Cardiac fibroblast (primary cell): Measurements from ENCODE around the gene NRP1.
A peak's percentile ranks its signal among the peaks of the same experiment; 100 is the strongest.

Experiments used
- DNase-seq, 2 donors: peaks; one replicate each; pipeline versions ENCODE4 v3.0.0 to v3.0.0-alpha.2; 2010; ENCODE audit warnings: low read depth in 2 of 2
- H3K4me3 ChIP-seq, 2 donors: replicated peaks in 1 of 2; 1 replicate in 1 of 2; 2 replicates in 1 of 2; pipeline ENCODE4 v1.5.1; 2011; ENCODE audit warnings: low read depth in 2 of 2, low read length in 2 of 2, mild to moderate bottlenecking in 2 of 2, moderate library complexity in 1 of 2
- CTCF ChIP-seq: IDR thresholded peaks from one replicate; pipeline ENCODE4 v1.5.1; 2011; ENCODE audit warnings: low read depth, mild to moderate bottlenecking, low read length, inconsistent platforms

Gene NRP1

DNA sequence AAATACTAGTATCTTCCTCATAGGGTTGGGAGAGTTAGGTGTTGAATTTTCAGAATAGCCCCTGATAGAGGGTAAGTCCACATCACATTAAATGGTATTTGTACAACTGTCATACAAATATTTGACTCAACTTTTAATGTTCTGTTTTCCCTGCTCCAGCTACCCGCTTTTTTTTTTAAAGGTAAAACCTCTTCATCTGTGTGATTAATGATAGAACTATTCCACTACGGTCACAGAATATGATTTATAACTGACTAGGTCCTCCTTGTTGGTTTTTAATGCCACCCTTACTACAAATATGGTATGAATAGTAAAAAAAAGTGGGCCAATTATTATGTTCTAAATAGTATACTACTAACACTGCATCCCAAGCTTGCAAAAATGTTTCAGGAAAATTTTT lies 15.6 kb upstream of the NRP1 start:
- no peak overlapping the region for H3K4me3 ChIP-seq
- no peak for TF ChIP-seq CTCF
- DNase-seq, result no peak

DNA sequence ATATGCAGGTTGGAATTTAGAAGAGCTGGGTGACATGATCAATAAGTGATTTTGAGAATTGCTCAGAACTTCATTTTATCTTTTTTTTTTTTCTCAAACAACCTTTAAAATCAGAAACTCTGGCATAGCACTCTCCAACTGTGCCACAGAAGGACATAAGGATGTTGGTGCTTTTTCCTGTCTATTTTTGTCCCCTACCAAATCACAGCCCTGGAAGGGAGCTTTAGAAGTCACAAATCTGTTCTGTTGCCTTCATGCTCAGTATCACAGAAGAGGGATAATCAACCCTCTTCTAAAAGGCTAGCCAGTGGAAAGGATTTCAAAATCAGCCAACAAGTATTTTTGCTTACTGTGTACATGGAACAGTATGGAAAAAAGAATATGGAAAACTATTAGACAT lies 14.8 kb upstream of the NRP1 start:
- no peak overlapping the region for H3K4me3 ChIP-seq
- no peak for DNase-seq
- no peak for TF ChIP-seq CTCF

DNA sequence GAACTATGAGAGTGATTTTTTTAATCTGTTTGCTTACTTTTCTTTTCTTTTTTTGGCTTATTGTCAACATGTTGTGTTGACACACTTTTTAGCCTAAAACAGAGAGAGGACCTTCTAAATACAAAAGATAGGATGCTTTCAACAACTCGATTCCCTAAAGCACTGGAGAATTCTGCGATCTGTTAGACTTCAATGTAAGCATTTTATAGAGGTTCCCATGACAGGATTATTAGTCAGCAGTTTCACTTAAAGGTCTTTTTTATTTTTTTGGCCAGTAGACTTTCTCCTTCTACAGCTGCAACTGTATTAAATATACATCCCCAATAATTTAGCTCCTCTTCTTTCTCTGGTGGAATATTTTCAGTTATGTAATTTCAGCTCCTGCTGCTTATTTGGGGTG lies 12.7 kb upstream of the NRP1 start:
- DNase-seq, result peak in 1 of 2 donors; percentile 63
- no peak overlapping the region for H3K4me3 ChIP-seq
- TF ChIP-seq CTCF, result no peak

GRCh38 chr10:33345236-33345635 lies 10.8 kb upstream of the NRP1 start:
- DNase-seq, result no peak
- TF ChIP-seq CTCF, result no peak
- no peak overlapping the region for H3K4me3 ChIP-seq

- H3K4me3 ChIP-seq, result no peak overlapping the region
- no peak for DNase-seq
- TF ChIP-seq CTCF, result no peak
These were observed 10.2 kb upstream of the NRP1 start for GRCh38 chr10:33344676-33345075.

DNA sequence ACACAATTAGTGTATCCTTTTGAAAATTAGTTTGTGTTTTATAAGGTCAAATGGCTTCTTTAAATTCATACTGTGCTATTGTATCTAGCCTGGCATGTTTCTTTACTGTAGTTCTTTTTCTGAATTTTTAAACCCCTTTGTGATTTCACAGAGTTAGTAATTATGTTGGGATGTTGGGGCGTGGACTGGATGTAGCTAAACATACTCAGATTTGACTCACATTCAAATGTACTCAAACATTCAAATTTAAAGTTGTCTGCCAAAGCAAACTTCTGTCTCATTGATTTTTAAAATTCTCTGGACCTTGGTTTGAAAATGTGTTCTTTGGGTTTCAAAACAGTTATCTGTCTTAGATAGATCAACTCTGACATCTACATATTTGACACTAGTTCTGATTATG lies 7.2 kb upstream of the NRP1 start:
- DNase-seq, result peak in 1 of 2 donors; percentile 78
- H3K4me3 ChIP-seq, result no peak overlapping the region
- TF ChIP-seq CTCF, result no peak

GRCh38 chr10:33337326-33337957 lies 3.0 kb upstream of the NRP1 start:
- peak; percentile 41 for TF ChIP-seq CTCF
- peak; percentile 78 to 92 for DNase-seq
- peak overlapping the region; percentile 88 to 89 for H3K4me3 ChIP-seq
